ENCODE measurements around the gene STRIT1.

- TF ChIP-seq TAF1 (IDR thresholded peaks at IDR 0.05; ENCODE audit: borderline replicate concordance, insufficient read depth, low read length) (no peak), SIN3A (IDR thresholded peaks at IDR 0.05; ENCODE audit: borderline replicate concordance, insufficient read depth, low read length) (no peak)
Measured at GRCh38 chr3:155242342-155242741, 51.1 kb downstream of the STRIT1 start.
